Neural cell (in vitro differentiated cells): ENCODE results near the gene TRIAP1.

Experiments used
- CTCF ChIP-seq: fragments of 450-650 bp; IDR thresholded peaks from 2 replicates; pipeline ENCODE4 v1.5.1; 2014; ENCODE audit warnings: antibody characterized with exemption, mild to moderate bottlenecking, moderate library complexity; ENCODE audit not compliant: poor library complexity, severe bottlenecking
- EP300 ChIP-seq: fragments of 450-650 bp; conservative IDR thresholded peaks from 2 replicates; pipeline ENCODE4 v1.6.1; 2014; ENCODE audit warnings: antibody characterized with exemption, mild to moderate bottlenecking, moderate library complexity; ENCODE audit not compliant: poor library complexity, severe bottlenecking
- EZH2 ChIP-seq: fragments of 200-600, 300-800 bp; shearing (Covaris generic), sonication (generic); IDR thresholded peaks from 2 replicates; pipeline ENCODE4 v1.6.1; 2014; ENCODE audit warnings: antibody characterized with exemption, low read length, borderline replicate concordance, mild to moderate bottlenecking; ENCODE audit not compliant: insufficient read depth, poor library complexity, severe bottlenecking
- MXI1 ChIP-seq: fragments of 450-650 bp; conservative IDR thresholded peaks from 2 replicates; pipeline ENCODE4 v1.6.1; 2014; ENCODE audit warnings: antibody characterized with exemption, mild to moderate bottlenecking; ENCODE audit not compliant: poor library complexity, severe bottlenecking
- POLR2AphosphoS5 ChIP-seq: IDR thresholded peaks from 2 replicates; pipeline ENCODE4 v1.6.1; 2012
- RAD21 ChIP-seq: fragments of 450-650 bp; conservative IDR thresholded peaks from 2 replicates; pipeline ENCODE4 v1.6.1; 2014; ENCODE audit warnings: antibody characterized with exemption, mild to moderate bottlenecking, moderate library complexity
- REST ChIP-seq: IDR thresholded peaks from 2 replicates; pipeline ENCODE4 v1.6.1; 2012; ENCODE audit warnings: borderline replicate concordance
- SMC3 ChIP-seq: fragments of 450-650 bp; conservative IDR thresholded peaks from 2 replicates; pipeline ENCODE4 v1.6.1; 2014; ENCODE audit warnings: antibody characterized with exemption, mild to moderate bottlenecking, moderate library complexity; ENCODE audit not compliant: poor library complexity
- TAF1 ChIP-seq: IDR thresholded peaks from 2 replicates; pipeline ENCODE4 v1.6.1; 2012; ENCODE audit warnings: low read depth

GRCh38 chr12:120402217-120402616 is 44.0 kb downstream of the TRIAP1 start:
- TF ChIP-seq EZH2 = no peak
- TF ChIP-seq CTCF = no peak
- TF ChIP-seq POLR2AphosphoS5 = no peak
- no peak for TF ChIP-seq REST
- TF ChIP-seq MXI1 = no peak
- TF ChIP-seq RAD21 = no peak
- TF ChIP-seq SMC3 = no peak
- TF ChIP-seq EP300 = no peak
- no peak for TF ChIP-seq TAF1
